Effector memory CD4-positive, alpha-beta T cell (primary cell): ENCODE results near the gene SUSD6.

Experiments
- DNase-seq, 3 donors: peaks; one replicate each; pipeline ENCODE4 v3.0.0-alpha.2; 2020
- H3K27ac ChIP-seq: 2 replicates; pipeline ENCODE4 v1.7.0; 2013; ENCODE audit warnings: mild to moderate bottlenecking, low read length, moderate library complexity; ENCODE audit not compliant: insufficient read depth, poor library complexity, severe bottlenecking
- H3K27me3 ChIP-seq: replicated peaks from 2 replicates; pipeline ENCODE4 v1.7.0; 2013; ENCODE audit warnings: mild to moderate bottlenecking, low read length; ENCODE audit not compliant: insufficient read depth, control insufficient read depth, poor library complexity, severe bottlenecking
- H3K36me3 ChIP-seq: 2 replicates; pipeline ENCODE4 v1.7.0; 2013; ENCODE audit warnings: mild to moderate bottlenecking, low read length, moderate library complexity; ENCODE audit not compliant: control insufficient read depth, insufficient read depth
- H3K4me1 ChIP-seq: 2 replicates; pipeline ENCODE4 v1.7.0; 2013; ENCODE audit warnings: low read length, mild to moderate bottlenecking; ENCODE audit not compliant: control insufficient read depth, insufficient read depth, poor library complexity, severe bottlenecking
- H3K4me3 ChIP-seq: 2 replicates; pipeline ENCODE4 v1.7.0; 2013; ENCODE audit warnings: low read length, low read depth, mild to moderate bottlenecking; ENCODE audit not compliant: insufficient read depth, poor library complexity, severe bottlenecking
- H3K9me3 ChIP-seq: 2 replicates; pipeline ENCODE4 v1.7.0; 2013; ENCODE audit warnings: mild to moderate bottlenecking, low read length, moderate library complexity; ENCODE audit not compliant: control insufficient read depth
- total RNA-seq, 3 donors: gene quantifications; one replicate each; lab custom pipeline; 2026; lab: John Stamatoyannopoulos, UW

The SUSD6 gene, protein sequence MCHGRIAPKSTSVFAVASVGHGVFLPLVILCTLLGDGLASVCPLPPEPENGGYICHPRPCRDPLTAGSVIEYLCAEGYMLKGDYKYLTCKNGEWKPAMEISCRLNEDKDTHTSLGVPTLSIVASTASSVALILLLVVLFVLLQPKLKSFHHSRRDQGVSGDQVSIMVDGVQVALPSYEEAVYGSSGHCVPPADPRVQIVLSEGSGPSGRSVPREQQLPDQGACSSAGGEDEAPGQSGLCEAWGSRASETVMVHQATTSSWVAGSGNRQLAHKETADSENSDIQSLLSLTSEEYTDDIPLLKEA
- total RNA-seq, result 132 to 138 (median 138) reads per million in 3 donors

DNA sequence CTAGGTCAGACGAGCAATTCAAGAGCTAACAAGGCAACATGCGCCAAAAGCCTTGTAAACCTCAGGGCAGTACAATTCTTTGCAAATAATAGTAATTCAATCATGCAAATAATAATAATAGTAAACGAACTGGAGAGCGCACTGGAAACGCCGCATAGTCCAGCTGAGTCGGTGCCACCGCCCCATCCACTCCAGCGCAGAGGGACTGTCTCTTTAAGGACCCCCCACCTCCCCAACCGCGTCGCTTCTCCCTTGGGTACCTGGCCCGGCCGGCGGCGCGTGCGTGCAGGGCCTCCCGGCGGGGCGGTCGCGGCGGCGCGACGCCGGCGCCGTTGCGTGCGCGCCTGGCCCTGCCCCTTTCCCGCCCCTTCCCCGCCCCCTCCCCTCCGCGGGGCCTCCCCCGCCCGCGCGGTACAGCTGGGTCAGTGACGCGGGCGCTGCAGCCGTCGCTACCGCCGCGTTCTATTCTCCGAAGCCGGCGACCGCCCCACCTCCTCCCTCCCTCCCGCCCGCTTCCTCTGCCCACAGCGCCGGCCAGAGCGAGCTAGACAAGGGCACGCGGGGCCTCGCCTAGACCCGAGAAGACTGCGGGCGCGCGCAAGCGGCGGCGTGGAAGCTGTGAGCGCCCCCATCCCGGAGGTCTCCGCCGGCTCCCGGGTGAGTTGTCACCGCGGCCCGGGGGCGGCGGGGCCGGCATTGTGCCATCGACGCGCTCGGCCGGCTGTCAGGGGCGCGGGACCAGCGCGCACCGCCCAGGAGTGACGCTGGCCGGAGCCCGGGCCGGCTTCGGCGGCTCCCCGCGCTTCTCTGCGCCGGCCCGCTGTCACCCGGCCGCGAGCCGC is at the start of gene SUSD6:
SUSD6 (plus strand) TSS at position 425 of the 842 bp plus-strand sequence. CDS start 46,997 bp downstream, outside the sequence.
- H3K27ac ChIP-seq, result peak within 1 kb of the TSS; percentile 80
- H3K36me3 ChIP-seq, result no peaks in the 10 kb centered on the region
- H3K4me1 ChIP-seq, result peaks cover 33% of the 10 kb centered on the region
- H3K4me3 ChIP-seq, result peak within 1 kb of the TSS; percentile 71
- no peaks in the 10 kb centered on the region for H3K27me3 ChIP-seq
- H3K9me3 ChIP-seq, result no peaks in the 10 kb centered on the region
- peak; percentile 81 to 85 (median 82) for DNase-seq

DNA sequence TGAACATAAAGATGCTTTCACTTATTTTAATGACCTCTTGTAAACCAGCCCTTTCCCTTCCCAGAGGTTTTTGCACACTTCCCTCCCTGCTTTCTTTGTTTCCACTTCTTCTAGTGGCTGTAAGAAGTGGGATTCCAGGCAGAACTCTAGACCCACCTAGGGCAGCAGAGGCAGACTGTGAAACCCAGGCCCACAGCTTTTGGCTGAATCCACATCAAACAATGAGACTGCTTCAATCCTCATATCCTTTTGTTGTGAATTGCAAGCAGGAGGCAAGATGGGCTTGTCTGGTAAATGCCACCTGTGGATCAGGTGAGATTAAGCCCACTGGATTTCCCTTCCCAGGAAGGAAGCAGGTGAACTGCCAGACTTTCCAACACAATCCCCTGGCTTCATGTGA is 49.5 kb upstream of the SUSD6 start:
- Histone ChIP-seq H3K4me3 (no peak overlapping the region), H3K27me3 (peaks cover 13% of the 10 kb centered on the region), H3K9me3 (no peaks in the 10 kb centered on the region), H3K27ac (no peak overlapping the region), H3K36me3 (no peaks in the 10 kb centered on the region), H3K4me1 (no peaks in the 10 kb centered on the region)
- no peak for DNase-seq

DNA sequence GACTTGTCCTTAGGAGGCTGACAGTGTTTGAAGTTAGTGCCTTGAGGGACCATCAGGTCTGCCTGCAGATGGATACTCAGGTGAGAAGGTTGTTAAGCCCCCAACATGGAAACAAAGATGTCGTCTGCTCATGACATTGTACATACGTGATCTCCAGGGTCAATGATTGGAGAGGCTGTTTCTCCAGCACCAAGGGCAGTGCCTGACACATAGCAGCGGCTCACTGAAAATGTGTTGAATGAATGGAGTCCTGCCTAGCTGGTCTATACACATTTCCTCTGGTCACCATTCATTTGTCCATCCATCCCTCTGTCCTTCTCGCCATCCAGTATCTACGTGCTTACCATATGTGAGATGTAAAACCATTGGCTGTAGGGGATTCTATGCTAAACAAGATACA is 43.8 kb upstream of the SUSD6 start:
- no peaks in the 10 kb centered on the region for H3K36me3 ChIP-seq
- H3K9me3 ChIP-seq, result no peaks in the 10 kb centered on the region
- no peak overlapping the region for H3K27ac ChIP-seq
- H3K4me3 ChIP-seq, result no peak overlapping the region
- DNase-seq, result no peak
- H3K27me3 ChIP-seq, result peaks cover 13% of the 10 kb centered on the region
- peaks cover 4% of the 10 kb centered on the region for H3K4me1 ChIP-seq

DNA sequence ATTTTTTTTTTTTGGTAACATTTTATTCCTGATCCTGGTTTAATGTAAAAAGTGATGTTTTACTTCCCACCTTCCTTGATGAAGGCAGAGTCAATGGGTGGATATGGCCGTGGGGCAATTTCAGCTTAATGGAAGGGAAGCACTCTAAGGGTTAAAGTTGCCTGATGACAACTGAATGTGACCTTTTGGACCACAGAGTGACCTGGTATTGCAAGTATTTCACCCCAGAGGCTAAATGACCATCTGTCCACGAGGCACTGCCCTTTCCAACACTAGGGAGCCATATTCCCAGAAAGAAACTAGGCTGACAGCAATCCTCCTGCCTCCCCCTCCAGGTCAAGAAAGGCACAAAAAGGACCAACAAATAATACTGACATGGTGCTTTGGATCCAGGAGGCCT is 41.5 kb upstream of the SUSD6 start:
- no peak overlapping the region for H3K27ac ChIP-seq
- H3K36me3 ChIP-seq, result no peaks in the 10 kb centered on the region
- no peak overlapping the region for H3K4me3 ChIP-seq
- H3K27me3 ChIP-seq, result peaks cover 24% of the 10 kb centered on the region
- H3K4me1 ChIP-seq, result peaks cover 24% of the 10 kb centered on the region
- DNase-seq, result no peak
- H3K9me3 ChIP-seq, result no peaks in the 10 kb centered on the region

DNA sequence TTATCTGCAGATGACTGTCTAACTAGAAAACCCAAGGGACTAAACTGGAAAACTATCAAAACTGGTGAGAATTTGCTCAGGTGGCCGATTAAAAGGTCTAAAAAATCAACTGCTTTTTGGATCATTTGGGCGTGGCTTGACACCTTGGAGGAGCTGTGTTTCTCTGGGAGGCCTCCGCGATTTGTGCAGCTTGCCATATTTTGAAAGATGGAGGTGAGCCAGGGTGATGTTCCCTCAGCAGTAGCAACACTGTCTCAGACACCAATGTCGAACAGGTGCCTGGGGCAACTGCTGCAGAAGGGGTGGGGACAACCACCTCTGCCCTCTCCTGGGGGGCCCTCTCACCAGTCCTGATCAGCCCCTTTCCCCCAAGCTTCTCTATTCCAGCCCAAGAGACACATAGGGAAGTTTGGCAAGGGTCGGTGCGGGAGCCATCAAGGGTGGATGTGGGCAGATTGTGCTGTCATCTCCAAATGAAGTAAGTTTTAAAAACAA is 40.5 kb upstream of the SUSD6 start:
- Histone ChIP-seq H3K27ac (no peak overlapping the region), H3K36me3 (no peaks in the 10 kb centered on the region), H3K4me1 (peaks cover 25% of the 10 kb centered on the region), H3K9me3 (no peaks in the 10 kb centered on the region), H3K4me3 (no peak overlapping the region), H3K27me3 (peaks cover 24% of the 10 kb centered on the region)
- no peak for DNase-seq

DNA sequence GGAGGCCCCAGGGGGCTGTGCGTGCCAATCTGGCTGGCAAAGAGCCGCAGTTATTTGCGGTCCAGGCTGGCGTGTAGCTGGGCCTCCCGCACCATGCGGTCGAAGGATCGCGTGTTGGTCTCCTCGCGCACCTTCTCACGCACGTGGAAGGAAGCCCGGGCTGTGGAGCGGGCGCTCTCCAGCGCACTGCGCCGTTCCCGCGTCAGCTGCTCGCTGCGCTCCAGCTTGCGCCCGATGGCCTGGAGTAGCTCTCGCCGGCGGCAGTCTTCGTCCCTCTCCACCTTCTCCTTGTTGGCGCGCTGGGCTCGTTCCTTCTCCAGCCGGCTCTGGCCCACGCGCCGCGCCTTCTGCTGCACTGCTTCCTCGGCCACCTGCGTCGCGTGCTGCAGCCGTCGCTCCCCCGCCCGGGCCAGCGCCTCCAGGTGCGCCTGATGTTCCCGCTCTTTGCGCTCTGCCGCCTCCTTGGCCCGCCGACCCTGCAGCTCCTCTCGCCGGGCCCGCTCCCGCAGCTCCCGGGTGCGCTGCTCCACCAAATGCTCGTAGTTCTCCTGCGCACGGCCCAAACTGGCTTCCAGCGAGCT is 39.9 kb upstream of the SUSD6 start:
- Histone ChIP-seq H3K27ac (no peak overlapping the region), H3K36me3 (no peaks in the 10 kb centered on the region), H3K9me3 (no peaks in the 10 kb centered on the region), H3K4me1 (peaks cover 25% of the 10 kb centered on the region), H3K27me3 (peaks cover 24% of the 10 kb centered on the region), H3K4me3 (peak overlapping the region; percentile 46)
- no peak for DNase-seq

DNA sequence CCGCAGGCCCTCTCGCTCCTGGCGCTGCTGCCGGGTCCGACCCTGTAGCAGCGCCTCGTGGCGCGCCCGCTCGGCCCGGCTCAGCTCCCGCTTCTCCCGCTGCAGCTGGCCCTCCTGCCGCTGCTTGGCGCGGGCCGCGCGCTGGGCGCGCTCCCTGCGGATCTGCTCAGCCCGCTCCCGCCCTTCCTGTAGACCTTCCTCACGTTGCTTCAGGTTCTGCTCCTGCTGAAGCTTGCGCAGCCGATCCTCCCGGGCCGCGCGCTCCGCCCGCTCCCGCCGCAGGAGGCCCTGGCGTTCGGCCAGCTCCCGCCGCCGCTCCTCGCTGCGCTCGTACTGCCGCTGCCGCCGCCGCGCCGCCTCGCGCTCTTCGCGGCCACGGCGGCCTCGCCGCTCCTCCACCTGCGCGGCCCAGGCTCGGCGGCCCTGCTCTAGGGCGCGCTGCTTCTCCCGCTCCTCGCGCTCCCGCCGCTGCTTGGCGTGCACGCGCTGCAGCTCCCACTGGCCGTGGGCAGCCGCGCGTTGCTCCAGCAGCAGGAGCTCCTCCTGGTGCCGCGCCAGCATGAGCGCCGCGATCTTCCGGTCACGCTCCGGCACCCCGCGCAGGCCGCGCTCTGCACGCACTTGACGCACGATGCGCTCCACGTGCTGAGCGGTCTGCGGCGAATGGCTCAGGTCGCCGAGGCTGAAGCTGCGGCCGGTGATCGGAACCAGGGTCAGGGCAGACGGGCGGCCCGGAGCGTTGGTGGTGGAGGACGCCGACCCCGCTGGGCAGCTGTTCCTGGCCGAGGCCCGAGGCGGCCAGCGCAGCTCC is 39.2 kb upstream of the SUSD6 start:
- no peak for DNase-seq
- peaks cover 24% of the 10 kb centered on the region for H3K27me3 ChIP-seq

DNA sequence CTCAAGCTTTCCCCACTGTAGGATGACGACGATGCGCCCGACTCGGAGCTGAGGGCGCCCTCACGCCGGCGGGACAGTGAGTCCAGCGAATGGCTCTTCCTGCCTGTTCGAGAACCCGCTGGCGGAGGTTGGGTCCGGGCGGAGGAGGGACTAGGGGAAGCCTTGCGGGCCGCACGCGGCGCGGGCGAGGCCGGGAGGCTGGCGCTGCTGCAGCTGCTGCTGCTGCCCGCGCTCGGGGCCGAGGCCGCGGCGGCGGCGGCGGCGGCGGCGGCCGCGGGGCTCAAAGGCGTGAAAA is 38.6 kb upstream of the SUSD6 start:
- no peaks in the 10 kb centered on the region for H3K36me3 ChIP-seq
- peak overlapping the region; percentile 22 for H3K4me3 ChIP-seq
- no peak overlapping the region for H3K27ac ChIP-seq
- H3K27me3 ChIP-seq, result peaks cover 24% of the 10 kb centered on the region
- H3K9me3 ChIP-seq, result no peaks in the 10 kb centered on the region
- peaks cover 25% of the 10 kb centered on the region for H3K4me1 ChIP-seq
- no peak for DNase-seq

More for the DNA sequence above, 39.2 kb upstream of the SUSD6 start:
- Histone ChIP-seq H3K4me3 (peak overlapping the region; percentile 46), H3K4me1 (peaks cover 25% of the 10 kb centered on the region), H3K27ac (no peak overlapping the region), H3K9me3 (no peaks in the 10 kb centered on the region), H3K36me3 (no peaks in the 10 kb centered on the region)

DNA sequence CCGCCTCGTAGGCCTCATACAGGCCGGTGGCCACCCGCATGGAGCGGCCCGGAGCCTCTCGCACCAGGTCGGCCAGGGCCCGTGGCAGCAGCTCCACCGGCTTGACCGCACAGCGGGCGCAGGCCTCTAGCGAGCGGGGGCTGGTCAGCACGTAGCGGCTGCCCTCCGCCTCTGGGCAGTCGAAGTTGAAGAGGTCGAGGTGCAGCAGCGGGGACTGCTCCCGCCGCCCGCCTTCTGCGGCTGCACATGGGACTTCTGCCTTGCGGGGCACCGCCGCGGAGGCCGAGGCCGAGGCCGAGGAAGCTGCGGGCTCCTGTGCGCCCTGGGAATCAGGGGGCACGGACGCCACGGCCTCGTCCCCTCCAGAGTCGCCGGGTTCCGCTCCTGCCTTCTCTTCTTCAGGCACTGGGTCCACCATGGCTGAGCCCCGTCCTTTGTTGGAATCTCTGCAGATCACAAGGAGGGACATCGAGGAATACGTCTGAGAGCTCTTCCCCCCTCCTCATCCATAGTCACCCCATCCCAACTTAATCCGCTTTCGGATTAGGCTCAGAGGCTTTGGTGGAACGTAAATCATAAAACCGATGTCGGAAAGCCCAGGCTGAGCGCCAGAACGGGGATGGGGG is 38.1 kb upstream of the SUSD6 start:
- H3K4me3 ChIP-seq, result no peak overlapping the region

More for the DNA sequence above, 38.1 kb upstream of the SUSD6 start:
- H3K27me3 ChIP-seq, result peaks cover 24% of the 10 kb centered on the region
- peaks cover 25% of the 10 kb centered on the region for H3K4me1 ChIP-seq
- no peak for DNase-seq
- H3K36me3 ChIP-seq, result no peaks in the 10 kb centered on the region
- no peaks in the 10 kb centered on the region for H3K9me3 ChIP-seq
- no peak overlapping the region for H3K27ac ChIP-seq
